Loucy (cell line): ENCODE results near the gene DLGAP1.

Experiments
- EZH2phosphoT487 ChIP-seq: fragments of 200-600 bp; IDR thresholded peaks from 2 replicates; pipeline ENCODE4 v1.6.1; 2018; ENCODE audit warnings: antibody characterized with exemption, mild to moderate bottlenecking, moderate library complexity, borderline replicate concordance
- TF ChIP-seq, protein P1 (sequence below): fragments of 200-600 bp; sonication (generic); conservative IDR thresholded peaks from 2 replicates; pipeline ENCODE4 v1.5.1; 2014; ENCODE audit warnings: mild to moderate bottlenecking, antibody characterized with exemption, low read length

DNA sequence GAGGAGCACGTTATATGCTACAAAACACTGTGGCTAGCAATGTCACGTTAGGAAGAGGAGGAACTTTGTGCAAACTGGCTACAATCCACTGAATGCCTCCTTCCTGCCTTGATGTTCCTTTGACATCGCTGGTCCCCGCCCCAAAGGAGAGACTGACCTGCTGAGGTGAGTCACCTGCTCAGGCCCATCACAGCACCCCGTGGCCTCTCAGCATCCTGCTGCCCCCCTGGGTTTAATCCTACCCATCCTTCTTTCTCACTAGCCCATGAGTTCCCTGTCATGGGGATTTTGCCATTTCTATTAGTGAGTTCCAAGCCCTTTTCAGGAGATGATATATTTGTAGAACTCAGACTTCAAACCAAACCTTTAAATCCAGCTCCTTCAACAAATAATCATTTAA lies 16.2 kb downstream of the DLGAP1 start:
- TF ChIP-seq, protein P1, sequence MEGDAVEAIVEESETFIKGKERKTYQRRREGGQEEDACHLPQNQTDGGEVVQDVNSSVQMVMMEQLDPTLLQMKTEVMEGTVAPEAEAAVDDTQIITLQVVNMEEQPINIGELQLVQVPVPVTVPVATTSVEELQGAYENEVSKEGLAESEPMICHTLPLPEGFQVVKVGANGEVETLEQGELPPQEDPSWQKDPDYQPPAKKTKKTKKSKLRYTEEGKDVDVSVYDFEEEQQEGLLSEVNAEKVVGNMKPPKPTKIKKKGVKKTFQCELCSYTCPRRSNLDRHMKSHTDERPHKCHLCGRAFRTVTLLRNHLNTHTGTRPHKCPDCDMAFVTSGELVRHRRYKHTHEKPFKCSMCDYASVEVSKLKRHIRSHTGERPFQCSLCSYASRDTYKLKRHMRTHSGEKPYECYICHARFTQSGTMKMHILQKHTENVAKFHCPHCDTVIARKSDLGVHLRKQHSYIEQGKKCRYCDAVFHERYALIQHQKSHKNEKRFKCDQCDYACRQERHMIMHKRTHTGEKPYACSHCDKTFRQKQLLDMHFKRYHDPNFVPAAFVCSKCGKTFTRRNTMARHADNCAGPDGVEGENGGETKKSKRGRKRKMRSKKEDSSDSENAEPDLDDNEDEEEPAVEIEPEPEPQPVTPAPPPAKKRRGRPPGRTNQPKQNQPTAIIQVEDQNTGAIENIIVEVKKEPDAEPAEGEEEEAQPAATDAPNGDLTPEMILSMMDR, result no peak
- no peak for TF ChIP-seq EZH2phosphoT487
